ENCODE data around the gene PHTF1.
"Not testable (repeated sequence)": the region's sequence is repeated elsewhere in the genome, so short reads cannot be mapped to it uniquely, and the experiment has no call there.

The PHTF1 gene

DNA sequence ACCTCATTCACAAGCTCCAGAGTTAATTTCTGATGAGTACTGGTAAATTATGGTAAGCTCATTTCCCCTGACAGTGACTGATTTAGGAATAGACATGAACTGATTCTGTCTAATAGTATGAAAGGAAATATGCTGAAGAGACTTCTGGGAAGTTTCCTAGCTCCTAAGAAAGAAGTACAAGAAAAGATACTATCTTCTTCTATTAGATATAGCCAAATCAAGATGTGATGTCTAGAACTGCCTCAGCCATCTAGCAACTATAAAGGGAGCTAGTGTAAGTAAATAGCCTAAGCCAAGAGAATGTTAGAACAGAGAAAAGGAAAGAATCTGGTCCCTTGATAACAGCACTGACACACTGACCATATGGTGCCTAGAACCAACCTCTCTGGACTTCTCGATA lies 10.7 kb upstream of the PHTF1 start:
- no peak for DNase-seq

DNA sequence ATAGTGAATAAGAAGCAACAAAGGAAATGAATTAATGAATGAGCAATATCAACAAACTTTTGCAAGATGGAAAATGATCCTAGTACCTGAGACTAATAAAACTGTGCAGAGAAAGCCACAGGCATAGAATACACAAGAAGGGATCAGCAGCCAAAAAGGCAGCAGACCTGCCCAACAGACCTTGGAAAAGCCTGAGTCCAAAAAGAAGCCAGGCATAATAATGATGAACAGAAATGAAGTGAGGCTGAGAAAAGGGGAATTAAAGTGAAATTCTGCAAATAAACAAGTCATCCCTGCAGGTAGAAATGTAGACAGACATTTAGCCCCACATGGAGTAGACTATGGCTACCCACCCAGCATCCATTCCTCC lies 10.3 kb upstream of the PHTF1 start:
- DNase-seq: no peak

DNA sequence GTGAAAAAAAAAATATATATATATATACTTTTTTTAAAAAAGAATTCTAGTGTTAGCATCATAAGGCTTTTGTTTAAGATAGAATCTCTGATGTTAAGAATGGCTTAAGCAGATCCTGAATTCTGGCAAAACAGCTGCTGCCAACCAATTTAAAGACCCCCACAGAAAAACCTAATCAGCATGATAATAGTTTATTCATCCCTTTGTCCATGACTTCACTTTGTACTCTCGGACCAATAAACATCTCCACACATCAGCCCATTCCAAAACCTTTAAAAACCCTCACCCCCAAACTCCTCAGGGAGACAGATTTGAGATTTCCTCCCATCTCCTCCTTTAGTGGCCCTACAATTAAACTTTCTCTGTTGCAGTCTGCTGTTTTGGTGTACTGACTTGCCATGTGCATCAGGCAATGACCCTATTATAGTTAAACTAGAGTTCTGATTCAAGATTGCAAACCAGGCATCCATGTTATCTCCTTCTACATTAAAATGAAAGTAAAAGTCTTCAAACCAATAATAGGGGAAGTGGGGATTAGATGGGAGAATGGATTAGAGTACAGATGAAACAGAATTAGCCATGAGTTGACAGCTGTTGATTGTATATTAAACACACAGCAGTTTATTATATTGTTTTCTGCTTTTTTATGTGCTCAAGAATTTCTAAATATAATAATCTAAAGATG lies 9.8 kb upstream of the PHTF1 start:
- DNase-seq: no peak

DNA sequence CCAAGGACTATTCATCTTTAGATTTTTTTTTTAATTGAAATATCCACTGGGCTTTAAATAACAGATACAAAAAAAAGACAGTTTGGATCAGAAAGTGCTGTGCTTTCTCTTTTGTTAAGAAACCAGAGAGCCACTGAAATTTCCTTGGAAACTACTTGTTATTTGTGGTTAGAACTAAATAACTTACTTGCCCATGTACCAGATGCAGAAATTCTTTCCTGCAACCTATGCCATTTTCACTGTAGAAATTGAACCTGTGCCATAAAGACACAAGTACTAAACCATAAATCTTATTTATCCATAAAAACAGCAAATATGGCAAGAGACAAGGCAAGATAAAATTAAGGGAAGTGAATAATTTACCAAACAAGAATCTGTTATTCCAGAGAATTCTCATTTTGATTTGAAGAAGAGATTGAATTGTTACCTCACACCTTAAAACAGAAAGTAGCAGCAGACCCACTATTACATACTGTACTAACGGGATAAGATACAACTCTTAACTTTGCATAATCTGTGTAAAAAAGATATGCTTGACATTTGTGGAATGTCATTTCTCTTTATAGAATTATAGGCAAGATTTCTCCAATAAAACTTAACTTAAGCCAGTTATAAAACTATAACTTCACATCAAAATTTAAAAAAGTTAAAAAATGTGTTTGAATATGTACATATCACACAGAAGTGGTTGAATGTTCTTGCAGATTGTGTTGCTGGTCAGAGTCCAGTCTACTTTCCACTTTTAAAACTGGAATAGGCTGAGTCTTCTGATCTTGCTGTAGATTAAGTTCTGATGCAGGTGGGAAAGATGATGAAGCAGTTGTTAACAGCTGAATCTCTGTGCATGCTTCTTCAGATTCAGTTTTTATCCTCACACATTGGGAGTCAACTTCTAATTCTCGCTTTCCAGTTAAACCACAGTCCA lies 6.3 kb upstream of the PHTF1 start:
- no peak for DNase-seq

DNA sequence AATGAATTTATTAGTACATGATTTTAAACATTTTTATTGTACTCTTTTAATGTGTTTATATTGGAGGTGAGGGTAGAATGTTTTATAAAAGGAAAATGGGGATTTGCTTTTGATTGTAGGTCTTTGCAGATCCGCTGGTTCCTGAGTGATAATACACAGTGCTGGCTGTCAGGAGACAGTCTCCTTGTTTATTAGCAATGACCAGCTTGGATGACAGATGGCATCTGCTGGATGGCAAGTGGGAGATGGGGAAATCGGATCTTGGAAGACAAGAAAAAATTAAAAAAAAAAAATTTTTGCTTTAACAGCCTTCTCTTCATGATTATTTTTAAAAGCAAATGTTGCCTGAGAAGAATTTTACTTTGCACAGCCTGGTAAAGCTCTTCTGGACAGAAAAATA lies 4.4 kb upstream of the PHTF1 start:
- DNase-seq: no peak

DNA sequence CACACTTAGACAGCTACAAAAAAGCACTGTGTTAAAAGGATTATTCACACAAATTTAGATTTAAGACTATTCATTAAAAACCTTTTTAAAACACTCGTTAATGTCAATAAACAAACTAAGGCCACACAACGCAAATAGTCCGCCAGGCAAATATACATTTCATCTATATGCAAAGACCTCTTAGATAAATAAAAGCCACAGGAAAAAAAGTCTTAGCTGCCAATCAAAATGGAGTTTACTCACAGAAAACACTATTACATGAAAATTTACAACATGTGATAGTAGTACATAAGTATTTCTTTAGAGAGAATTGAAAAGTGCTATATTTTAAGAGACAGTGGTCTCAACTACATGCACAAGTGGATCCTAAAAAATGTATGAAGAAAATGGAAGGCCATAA lies 2.7 kb upstream of the PHTF1 start:
- no peak for DNase-seq

DNA sequence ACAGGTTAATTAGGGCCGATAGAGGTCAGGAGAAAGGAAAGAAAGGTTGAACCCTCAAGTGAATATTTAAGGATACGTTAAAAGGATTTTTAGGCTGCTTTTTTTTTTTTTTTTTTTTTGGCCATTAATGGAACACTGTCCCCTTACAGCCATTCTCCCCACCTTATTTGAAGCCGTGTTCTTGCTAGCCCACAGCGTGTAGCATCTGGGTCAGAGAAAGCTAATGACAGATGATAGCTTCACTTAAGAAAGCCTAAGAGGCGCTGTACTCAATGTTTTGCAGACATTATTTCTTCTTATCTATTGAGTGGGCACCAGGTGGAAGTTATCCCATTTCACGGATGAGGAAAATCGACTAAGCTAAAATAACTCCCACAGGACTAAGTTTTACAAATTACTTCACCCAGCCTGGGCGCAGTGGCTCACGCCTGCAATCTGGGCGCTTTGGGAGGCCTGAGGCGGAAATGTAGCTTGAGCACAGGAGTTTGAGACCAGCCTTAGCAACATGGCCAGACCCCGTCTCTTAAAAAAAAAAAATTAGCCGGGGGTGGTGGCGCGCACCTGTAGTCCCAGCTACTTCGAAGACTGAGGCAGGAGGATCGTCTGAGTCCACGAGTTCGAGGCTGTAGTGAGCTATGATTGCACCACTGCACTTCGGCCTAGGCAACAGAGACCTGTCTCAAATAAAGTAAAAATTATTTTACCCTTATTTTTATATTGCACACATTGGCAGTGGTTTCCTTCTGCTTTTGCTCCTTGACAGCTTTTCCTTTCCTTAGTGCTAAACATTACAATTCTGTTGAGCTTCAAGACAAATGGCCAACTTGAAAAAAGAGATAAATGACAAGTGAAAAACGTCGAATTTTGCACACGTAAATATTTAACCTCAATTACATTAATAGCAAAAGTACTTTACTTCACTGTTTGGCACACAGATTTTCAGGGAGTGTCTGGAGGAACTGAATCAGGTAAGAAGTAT lies 1.1 kb upstream of the PHTF1 start:
- no peak for DNase-seq

DNA sequence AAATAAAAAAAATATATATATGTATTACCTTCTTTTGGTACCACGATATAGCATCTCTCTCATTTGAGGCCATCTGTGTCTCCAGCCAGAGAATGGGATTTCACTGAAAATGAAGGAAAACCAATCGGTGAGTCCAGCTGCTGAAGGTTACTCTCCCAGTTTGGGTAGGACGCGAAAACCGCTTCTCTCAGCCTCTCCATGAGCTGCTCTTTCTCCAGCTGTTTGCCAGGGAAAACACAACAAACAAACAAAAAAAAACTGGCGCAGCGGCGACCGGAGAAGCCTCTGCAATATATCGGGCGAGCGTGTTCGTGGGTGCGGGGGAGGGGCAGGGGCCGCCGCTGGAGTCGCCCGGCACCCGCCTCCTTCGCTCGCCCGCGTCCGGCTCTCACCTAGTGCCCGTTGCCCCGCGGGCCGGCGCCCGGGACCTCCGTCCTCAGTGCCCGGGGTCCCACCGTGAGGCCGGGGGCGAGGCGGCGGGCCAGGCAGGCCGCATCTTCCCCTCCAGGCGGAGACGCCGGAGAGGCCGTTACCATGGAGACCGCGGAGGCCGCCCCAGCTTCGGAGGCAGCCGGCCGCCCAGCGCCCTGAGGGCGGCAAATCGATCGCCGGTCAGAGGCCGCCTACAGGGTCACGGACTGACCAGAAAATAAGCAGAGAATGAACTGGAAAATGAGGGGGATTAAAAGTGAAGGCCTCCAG lies 504 bp downstream of the PHTF1 start:
- DNase-seq: peak; percentile 71

DNA sequence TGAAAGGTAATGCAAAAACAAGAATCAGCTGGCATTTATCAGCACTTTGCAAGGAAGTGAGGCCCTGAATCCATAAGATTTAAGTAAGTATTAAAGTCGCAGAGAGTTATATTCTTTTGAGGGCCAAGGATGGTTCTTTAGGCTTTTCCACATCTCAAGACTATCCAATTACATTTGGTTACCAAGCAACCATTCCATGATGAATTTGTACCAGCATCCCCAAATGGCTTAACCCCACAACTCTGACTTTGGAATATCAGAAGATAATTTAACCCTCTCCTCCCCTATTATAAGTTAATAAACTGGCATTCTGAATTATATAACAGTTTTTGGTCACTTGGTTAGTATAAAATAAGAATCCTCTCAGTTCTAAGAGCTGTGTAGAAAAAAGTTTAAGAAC lies 2.8 kb downstream of the PHTF1 start:
- no peak for DNase-seq

DNA sequence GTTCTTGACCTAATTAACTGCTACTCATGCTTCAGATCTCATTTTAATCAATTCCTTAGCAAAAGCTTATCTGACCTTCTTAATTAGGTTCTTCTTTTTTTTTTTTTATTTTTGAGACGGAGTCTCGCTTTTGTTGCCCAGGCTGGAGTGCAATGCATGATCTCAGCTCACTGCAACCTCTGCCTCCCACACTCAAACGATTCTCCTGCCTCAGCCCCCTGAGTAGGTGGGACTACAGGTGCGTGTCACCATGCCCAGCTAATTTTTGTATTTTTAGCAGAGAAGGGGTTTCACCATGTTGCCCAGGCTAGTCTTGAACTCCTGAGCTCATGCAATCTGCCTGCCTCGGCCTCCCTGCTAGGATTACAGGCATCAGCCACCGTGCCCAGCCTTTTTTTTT lies 6.0 kb downstream of the PHTF1 start:
- DNase-seq: not testable (repeated sequence)

DNA sequence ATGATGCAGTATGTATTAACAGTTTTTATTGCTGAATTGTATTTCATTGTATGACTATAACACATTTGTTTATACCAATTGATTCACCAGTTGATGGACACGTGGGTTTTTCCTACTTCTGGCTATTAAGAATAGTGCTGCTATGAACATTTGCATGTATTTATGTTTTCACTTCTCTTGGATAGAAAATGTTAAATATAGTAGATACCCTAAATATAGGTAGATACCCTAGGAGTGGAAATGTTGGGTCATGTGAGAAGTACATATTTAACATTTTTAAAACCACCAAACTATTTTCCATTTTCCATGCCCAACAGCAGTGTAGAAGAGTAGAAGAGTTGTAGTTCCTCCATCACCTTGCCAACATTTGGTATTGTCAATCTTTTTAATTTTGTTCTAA lies 7.8 kb downstream of the PHTF1 start:
- no peak for DNase-seq

DNA sequence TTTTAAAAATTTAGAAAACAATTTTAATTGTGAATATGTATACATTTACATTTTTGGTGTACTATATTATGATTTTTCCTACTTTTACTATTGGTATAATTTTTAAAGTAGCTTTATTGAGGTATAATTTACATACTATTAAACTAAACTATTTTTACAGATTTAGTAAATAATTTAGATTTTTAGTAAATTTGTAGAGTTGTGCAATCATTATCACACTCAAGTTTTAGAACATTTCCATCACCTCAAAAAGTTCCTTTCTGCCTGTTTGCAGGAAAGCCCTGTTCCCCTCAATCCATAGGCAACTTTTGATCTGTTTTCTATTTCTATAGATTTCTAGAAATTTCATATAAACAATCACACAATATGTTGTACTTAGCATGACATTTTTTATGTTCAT lies 8.2 kb downstream of the PHTF1 start:
- DNase-seq: no peak

DNA sequence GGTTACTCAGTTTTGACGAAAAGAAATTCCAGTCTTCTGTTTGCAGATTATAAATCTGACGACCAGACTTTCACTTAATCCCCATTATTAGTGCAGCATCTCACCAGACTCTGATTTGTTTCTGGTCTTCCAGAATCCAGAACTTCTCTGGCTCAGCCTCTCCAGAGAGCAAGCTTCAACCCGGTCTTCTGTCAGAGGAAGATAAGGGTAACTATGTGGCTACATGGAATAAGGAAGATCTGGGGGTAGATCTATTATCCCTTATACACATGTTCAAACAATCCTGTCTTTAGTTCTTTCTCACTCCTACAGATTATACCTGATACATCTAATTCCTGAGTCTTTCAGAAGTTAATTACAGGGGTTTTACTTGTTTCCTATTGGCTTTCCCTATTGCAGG lies 9.9 kb downstream of the PHTF1 start:
- no peak for DNase-seq

DNA sequence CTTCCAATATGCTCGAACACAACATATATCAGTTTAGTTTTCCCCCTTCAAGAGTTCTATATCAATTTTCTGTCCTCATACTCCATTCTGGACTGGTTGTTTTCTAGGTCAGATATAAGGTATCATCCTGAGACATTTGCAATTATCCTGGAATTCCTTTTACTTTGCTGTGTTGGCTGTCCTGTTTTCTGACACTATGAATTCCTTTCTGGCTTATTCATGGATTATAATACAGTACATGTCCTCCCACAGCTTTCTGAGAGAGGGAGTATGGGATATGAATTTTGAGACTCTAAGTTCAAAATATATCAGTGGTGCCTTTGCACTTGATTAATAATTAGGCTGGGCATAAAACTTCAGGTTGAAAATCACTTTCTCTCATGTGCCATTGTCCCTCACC lies 11.9 kb downstream of the PHTF1 start:
- DNase-seq: no peak

DNA sequence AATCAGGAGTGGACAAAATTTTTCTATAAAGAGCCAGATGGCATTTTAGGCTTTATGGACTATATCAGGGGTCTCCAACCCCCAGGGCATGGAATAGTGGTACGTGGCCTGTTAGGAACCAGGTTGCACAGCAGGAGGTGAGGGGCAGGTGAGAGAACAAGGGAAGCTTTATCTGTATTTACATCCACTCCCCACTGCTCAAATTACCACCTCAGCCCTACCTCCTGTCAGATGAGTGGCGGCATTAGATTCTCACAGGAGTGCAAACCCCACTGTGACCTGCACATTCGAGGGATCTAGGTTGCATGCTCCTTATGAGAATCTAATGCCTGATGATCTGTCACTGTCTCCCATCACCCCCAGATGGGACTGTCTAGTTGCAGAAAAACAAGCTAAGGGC lies 13.9 kb downstream of the PHTF1 start:
- no peak for DNase-seq

DNA sequence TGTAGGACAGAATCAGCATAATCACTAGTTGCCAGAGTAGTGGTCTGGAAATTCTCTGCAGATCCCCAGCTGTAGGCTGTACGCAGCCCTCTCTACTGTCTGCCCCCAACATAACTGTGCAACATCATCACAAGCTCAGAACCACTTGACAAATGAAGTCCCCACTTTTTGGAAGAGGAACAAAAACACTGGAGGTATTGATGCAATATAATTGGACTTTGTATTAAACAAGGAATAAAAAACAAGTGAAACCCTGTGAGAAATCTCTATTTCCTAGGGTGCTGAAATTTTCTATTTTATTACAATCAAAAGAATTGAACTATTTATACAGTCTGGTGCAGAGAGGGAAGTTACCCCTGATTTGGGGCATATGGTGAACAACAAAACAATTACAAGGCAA lies 15.2 kb downstream of the PHTF1 start:
- DNase-seq: no peak

DNA sequence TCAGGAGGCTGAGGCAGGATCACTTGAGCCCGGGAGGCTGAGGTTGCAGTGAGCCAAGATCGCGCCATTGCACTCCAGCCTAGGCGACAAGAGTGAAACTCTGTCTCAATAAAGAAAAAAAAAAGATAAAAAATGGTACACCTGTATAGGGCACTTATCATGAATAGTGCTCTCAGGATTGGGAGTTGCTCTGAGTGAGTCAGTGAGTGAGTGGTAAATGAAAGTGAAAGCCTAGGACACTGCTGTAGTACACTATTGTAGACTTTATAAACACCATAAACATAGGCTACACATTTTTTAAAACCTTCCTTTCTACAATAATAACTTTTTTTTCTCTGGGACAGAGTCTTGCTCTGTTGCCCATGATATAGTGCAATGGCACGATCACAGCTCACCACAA lies 16.8 kb downstream of the PHTF1 start:
- DNase-seq: peak; percentile 17

DNA sequence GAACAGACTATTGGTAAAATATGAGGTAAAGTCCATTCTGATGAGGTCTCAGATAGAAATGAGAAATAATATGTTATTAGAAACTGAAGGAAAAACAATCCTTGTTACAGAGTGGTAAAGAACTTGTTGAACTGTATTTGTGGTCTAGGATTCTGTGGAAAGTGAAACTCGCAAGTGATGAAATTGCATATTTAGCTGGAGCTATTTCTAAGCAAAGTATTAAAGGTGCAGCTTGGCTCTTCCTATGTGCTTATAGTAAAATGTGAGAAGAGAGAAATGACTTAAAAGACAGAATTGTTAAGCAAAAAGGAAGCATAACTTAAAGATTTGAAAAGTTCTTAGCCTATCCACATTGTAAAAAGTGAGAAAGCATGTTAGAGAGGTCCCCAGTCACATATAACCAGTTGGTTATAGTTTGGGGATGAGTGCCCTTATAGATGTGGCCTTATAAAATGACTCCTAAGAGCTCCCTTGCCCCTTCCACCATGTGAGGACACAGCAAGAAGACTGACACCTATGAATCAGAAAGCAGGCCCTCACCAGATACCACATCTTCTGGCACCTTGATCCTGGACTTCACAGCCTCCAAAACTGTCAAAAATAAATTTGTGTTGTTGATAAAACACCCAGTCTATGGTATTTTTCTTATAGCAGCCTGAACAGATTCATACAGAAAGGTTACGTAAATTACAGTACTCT lies 24.8 kb downstream of the PHTF1 start:
- DNase-seq: peak; percentile 21

DNA sequence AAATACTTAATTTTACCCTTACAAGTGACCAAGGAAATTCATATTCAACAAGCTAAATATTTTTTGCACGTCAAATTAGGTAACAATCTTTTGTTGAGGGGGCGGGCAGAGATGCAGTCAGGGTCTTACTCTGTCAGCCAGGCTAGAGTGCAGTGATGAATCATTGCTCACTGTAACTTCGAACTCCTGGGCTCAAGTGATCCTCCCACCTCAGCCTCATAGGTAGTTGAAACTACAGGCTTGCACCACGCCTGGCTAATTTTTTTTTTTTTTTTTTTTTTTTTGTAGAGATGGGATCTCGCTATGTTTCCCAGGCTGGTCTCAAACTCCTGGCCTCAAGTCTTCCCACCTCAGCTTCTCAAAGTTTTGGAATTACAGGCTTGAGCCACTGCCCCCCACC lies 26.5 kb downstream of the PHTF1 start:
- no peak for DNase-seq

DNA sequence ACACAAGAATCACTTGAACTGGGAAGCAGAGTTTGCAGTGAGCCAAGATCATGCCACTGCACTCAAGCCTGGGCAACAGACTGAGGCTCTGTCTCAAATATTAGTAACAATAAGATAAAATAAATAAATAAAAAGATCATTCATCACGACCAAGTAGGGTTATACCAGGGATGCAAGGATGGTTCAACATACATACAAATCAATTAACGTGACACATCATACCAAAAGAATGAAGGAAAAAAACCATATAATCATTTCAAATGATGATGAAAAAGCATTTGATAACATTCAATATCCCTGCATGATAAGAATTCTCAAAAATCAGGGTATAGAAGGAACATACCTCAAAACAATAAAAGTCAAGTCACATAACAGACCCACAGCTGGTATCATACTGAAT lies 38.3 kb downstream of the PHTF1 start:
- DNase-seq: no peak

DNA sequence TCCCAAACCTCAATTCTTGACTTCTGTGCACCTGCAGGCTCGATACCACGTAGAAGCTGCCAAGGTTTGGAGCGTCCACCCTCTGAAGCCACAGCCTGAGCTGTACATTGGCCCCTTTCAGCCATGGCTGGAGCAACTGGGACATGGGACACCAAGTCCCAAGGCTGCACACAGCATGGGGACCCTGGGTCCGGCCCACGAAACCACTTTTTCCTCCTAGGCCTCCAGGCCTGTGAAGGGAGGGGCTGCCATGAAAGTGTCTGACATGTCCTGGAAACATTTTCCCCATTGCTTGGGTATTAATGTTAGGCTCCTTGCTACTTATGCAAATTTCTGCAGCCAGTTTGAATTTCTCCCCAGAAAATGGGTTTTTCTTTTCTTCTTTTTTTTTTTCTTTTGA lies 40.7 kb downstream of the PHTF1 start:
- DNase-seq: not testable (repeated sequence)

DNA sequence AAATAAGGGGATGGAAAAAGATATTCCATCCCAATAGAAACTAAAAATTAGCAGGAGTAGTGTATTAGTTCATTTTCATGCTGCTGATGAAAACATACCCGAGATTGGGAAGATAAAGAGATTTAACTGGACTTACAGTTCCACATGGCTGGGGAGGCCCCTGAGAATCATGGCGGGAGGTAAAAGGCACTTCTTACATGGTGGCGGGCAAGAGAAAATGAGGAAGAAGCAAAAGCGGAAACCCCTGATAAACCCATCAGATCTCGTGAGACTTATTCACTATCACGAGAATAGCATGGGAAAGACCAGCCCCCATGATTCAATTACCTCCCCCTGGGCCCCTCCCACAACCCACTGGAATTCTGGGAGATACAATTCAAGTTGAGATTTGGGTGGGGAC lies 41.8 kb downstream of the PHTF1 start:
- DNase-seq: not testable (repeated sequence)

All from activated CD4-positive, alpha-beta T cell treated with anti-CD3 and anti-CD28 coated beads, Interleukin-10, Interleukin-2, amounts not matched to agents 100 ng/mL and 50 ng/mL, durations not matched to agents 16 hours and 8 hours (primary cell).